Upper lobe of left lung (tissue), 6 donors: Measurements from ENCODE around the gene PCGF3. TPM values are rescaled to one million over a fixed set of nuclear protein-coding genes. Genes with fewer than 3 reads are reported as not detected.
A peak's percentile ranks its signal among the peaks of the same experiment; 100 is the strongest.
"Not testable (repeated sequence)": the region's sequence is repeated elsewhere in the genome, so short reads cannot be mapped to it uniquely, and the experiment has no call there.

Experiments
- ATAC-seq, 2 donors: fragments of 200-7000 bp; cut with Tn5 transposase; one replicate each; pipeline ENCODE4 v1.9.1; 2022; ENCODE audit warnings: mild to moderate bottlenecking in 2 of 2, moderate library complexity in 2 of 2; ENCODE audit not compliant: low FRiP score in 2 of 2
- DNase-seq, 2 donors: peaks; one replicate each; pipeline ENCODE4 v3.0.0-alpha.2; 2019 to 2020
- H3K27ac ChIP-seq, 4 donors: fragments of 200-600 bp; sonication (generic); one replicate each; pipeline ENCODE4 v1.5.1; 2016 to 2019
- H3K27me3 ChIP-seq, 4 donors: fragments of 200-600 bp; sonication (generic); one replicate each; pipeline ENCODE4 v1.5.1; 2017 to 2019
- H3K36me3 ChIP-seq, 4 donors: fragments of 200-600 bp; sonication (generic); one replicate each; pipeline ENCODE4 v1.5.1; 2016 to 2019
- H3K4me1 ChIP-seq, 4 donors: fragments of 200-600 bp; sonication (generic); one replicate each; pipeline ENCODE4 v1.5.1; 2018 to 2019
- H3K4me3 ChIP-seq, 4 donors: fragments of 200-600 bp; sonication (generic); one replicate each; pipeline ENCODE4 v1.5.1; 2017 to 2019; ENCODE audit warnings: mild to moderate bottlenecking in 2 of 4, moderate library complexity in 1 of 4
- H3K9me3 ChIP-seq, 4 donors: fragments of 200-600 bp; sonication (generic); one replicate each; pipeline ENCODE4 v1.5.1; 2018 to 2019
- CTCF ChIP-seq, 6 experiments: fragments of 450-650 bp in 4 of 6; fragments of 200-600 bp in 2 of 6; sonication (generic) in 2 of 6; IDR thresholded peaks; one replicate each; pipeline ENCODE4 v1.5.1; 2016 to 2019; ENCODE audit warnings: antibody characterized with exemption in 6 of 6
- EP300 ChIP-seq, 4 donors: sonication (generic); formaldehyde crosslinking; IDR thresholded peaks; one replicate each; pipeline ENCODE4 v1.5.1; 2017; ENCODE audit warnings: antibody characterized with exemption in 4 of 4, control low read depth in 2 of 4
- POLR2A ChIP-seq, 4 donors: fragments of 450-650 bp; IDR thresholded peaks; one replicate each; pipeline ENCODE4 v1.5.1; 2016 to 2017; ENCODE audit warnings: antibody characterized with exemption in 4 of 4, mild to moderate bottlenecking in 2 of 4
- POLR2AphosphoS5 ChIP-seq, 2 donors: sonication (generic); formaldehyde crosslinking; IDR thresholded peaks; one replicate each; pipeline ENCODE4 v1.5.1; 2017; ENCODE audit warnings: antibody characterized with exemption in 2 of 2
- WGBS, 2 donors: methylation state at CpG; one replicate each; pipeline ENCODE4 v1.1.5; 2017 to 2018; 5-methylcytosine and 5-hydroxymethylcytosine counted together
- total RNA-seq, 6 donors: library from RNA; depleted of rRNA in 4 of 6; stranded (reverse); fragments of >200 nt in 4 of 6; gene quantifications; one replicate each; pipeline versions ENCODE4 v1.1.0 to v1.2.1, GENCODE V29; 2016 to 2021
- donor health status: DM: no; HTN: no; CAD: no; lungs with moderate emphysema.
- donor health status: DM: no; HTN: yes; CAD: no; lungs with severe emphysema.

PCGF3 gene
- total RNA-seq, 6 donors from 2014 or later = 36.4 to 150 (median 41.0) TPM

- TF ChIP-seq EP300 (IDR thresholded peaks at IDR 0.05) (no peak), POLR2AphosphoS5 (IDR thresholded peaks at IDR 0.05) (no peak), CTCF (IDR thresholded peaks at IDR 0.05) (no peak), POLR2A (IDR thresholded peaks at IDR 0.05) (no peak)
- no peaks in the 10 kb centered on the region for H3K9me3 ChIP-seq
- peaks cover 0 to 7% (median 1%) of the 10 kb centered on the region in 4 donors for H3K4me1 ChIP-seq
- no peak overlapping the region for H3K4me3 ChIP-seq
- DNase-seq = no peak
- H3K36me3 ChIP-seq = peaks cover 5 to 67% (median 37%) of the 10 kb centered on the region in 4 donors
- no peak overlapping the region for H3K27ac ChIP-seq
- ATAC-seq = no peak
- H3K27me3 ChIP-seq = no peaks in the 10 kb centered on the region
- 84 to 89% methylated on average over 14 to 15 of the region's 15 CpGs for WGBS, 2 donors
Observed at GRCh38 chr4:751676-752075, 46.0 kb downstream of the PCGF3 start.

GRCh38 chr4:752196-752861 is 46.7 kb downstream of the PCGF3 start:
- peaks cover 5 to 71% (median 39%) of the 10 kb centered on the region in 4 donors for H3K36me3 ChIP-seq
- WGBS, 2 donors = 93 to 97% methylated on average over 19 to 23 of the region's 25 CpGs
- ATAC-seq = no peak

GRCh38 chr4:753186-753585 is 47.6 kb downstream of the PCGF3 start:
- H3K36me3 ChIP-seq = peaks cover 5 to 65% (median 37%) of the 10 kb centered on the region in 4 donors
- not testable (repeated sequence) for H3K27me3 ChIP-seq, H3K9me3 ChIP-seq, ATAC-seq, H3K27ac ChIP-seq, H3K4me3 ChIP-seq, H3K4me1 ChIP-seq
- peak in 1 of 2 donors; percentile 15 for DNase-seq
- 96 to 98% methylated on average over 12 to 13 of the region's 13 CpGs for WGBS, 2 donors

More at GRCh38 chr4:752196-752861, 46.7 kb downstream of the PCGF3 start:
- Histone ChIP-seq H3K27ac (no peak overlapping the region), H3K4me3 (no peak overlapping the region), H3K9me3 (no peaks in the 10 kb centered on the region), H3K4me1 (peaks cover 0 to 7% (median 1%) of the 10 kb centered on the region in 4 donors), H3K27me3 (no peaks in the 10 kb centered on the region)
- peak in 1 of 2 donors; percentile 75 for DNase-seq
- TF ChIP-seq EP300 (IDR thresholded peaks at IDR 0.05) = no peak
- no peak for TF ChIP-seq CTCF (IDR thresholded peaks at IDR 0.05)
- TF ChIP-seq POLR2A (IDR thresholded peaks at IDR 0.05) = no peak
- TF ChIP-seq POLR2AphosphoS5 (IDR thresholded peaks at IDR 0.05) = no peak

GRCh38 chr4:754221-755120 is 48.8 kb downstream of the PCGF3 start:
- Histone ChIP-seq H3K4me1 (peaks cover 0 to 7% (median 1%) of the 10 kb centered on the region in 4 donors), H3K9me3 (no peaks in the 10 kb centered on the region), H3K4me3 (no peak overlapping the region), H3K27me3 (no peaks in the 10 kb centered on the region), H3K27ac (no peak overlapping the region), H3K36me3 (peaks cover 5 to 56% (median 36%) of the 10 kb centered on the region in 4 donors)
- WGBS, 2 donors = 95% methylated on average over 25 to 30 of the region's 32 CpGs
- ATAC-seq (peak in 1 of 2 donors; percentile 27), DNase-seq (peak in 1 of 2 donors; percentile 81)
- TF ChIP-seq POLR2AphosphoS5 (IDR thresholded peaks at IDR 0.05) = no peak
- TF ChIP-seq CTCF (IDR thresholded peaks at IDR 0.05) = no peak
- TF ChIP-seq POLR2A (IDR thresholded peaks at IDR 0.05) = no peak
- no peak for TF ChIP-seq EP300 (IDR thresholded peaks at IDR 0.05)

- Histone ChIP-seq H3K27ac (no peak overlapping the region), H3K9me3 (no peaks in the 10 kb centered on the region), H3K4me1 (no peaks in the 10 kb centered on the region), H3K27me3 (no peaks in the 10 kb centered on the region), H3K4me3 (no peak overlapping the region), H3K36me3 (peaks cover 3 to 54% (median 38%) of the 10 kb centered on the region in 4 donors)
- ATAC-seq = peak in 1 of 2 donors; percentile 15
- TF ChIP-seq CTCF (IDR thresholded peaks at IDR 0.05) = no peak
- WGBS, 2 donors = 94 to 97% methylated on average over 20 of the region's 20 CpGs
- DNase-seq = no peak
Observed at GRCh38 chr4:757111-757510, 51.5 kb downstream of the PCGF3 start.

GRCh38 chr4:759810-760209 is 54.2 kb downstream of the PCGF3 start:
- not testable (repeated sequence) for H3K27me3 ChIP-seq, H3K27ac ChIP-seq, H3K4me1 ChIP-seq, H3K9me3 ChIP-seq, ATAC-seq, DNase-seq
- Histone ChIP-seq H3K36me3 (peaks cover 0 to 58% (median 38%) of the 10 kb centered on the region in 4 donors), H3K4me3 (peak overlapping the region in 1 of 4 donors; percentile 27)
- 71 to 73% methylated on average over 11 to 18 of the region's 24 CpGs for WGBS, 2 donors
